GM08714 (cell line): Measurements from ENCODE around the gene MYL4.
"Not testable (repeated sequence)": the region's sequence is repeated elsewhere in the genome, so short reads cannot be mapped to it uniquely, and the experiment has no call there.

Experiments used
- H3K4me3 ChIP-seq: fragments of 200-500 bp; sonication (Bioruptor generic); 2 replicates; pipeline ENCODE4 v1.5.1; 2014; ENCODE audit warnings: mild to moderate bottlenecking, low read length, inconsistent platforms
- ZNF274 ChIP-seq: IDR thresholded peaks from 2 replicates; pipeline ENCODE4 v1.6.1; 2012; ENCODE audit warnings: mild to moderate bottlenecking, low read depth, low read length

The MYL4 gene

GRCh38 chr17:47208744-47209488, at the start of gene MYL4:
TSS of gene MYL4 (plus strand) at chr17:47209348. CDS start at chr17:47209423, 75 bp downstream.
- no peak within 1 kb of the TSS for H3K4me3 ChIP-seq
- no peak for TF ChIP-seq ZNF274

DNA sequence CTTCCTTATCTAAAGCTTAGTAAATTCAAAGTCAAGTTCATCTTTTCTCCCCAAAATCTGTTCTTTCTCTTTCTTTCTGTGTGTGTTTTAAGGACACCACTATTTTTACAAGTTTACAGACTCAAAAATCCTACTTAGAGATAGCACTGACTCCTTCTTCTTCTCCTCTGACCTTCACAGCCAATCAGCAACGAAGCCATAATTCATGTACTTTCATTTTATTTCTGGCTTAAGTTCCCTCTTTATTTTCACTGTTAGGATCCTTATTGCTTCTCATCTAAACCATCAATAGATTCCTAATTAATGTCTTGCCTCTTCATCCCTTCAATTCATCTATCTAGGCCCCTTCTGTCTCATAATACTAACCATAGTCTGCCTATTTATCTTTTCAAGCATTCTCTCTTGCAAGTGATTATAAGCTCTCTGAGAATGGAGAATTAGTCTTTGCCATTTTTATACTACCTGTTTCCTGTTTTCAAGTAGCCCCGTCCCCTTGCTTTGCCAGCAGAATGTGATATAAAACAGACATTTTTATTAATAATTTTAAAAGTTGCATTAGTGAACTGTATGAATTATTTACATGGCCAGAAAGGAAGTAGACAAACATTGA, 47.0 kb upstream of the MYL4 start:
- TF ChIP-seq ZNF274 = no peak
- H3K4me3 ChIP-seq = no peak overlapping the region

GRCh38 chr17:47164263-47164662, 44.9 kb upstream of the MYL4 start:
- no peak overlapping the region for H3K4me3 ChIP-seq
- no peak for TF ChIP-seq ZNF274

DNA sequence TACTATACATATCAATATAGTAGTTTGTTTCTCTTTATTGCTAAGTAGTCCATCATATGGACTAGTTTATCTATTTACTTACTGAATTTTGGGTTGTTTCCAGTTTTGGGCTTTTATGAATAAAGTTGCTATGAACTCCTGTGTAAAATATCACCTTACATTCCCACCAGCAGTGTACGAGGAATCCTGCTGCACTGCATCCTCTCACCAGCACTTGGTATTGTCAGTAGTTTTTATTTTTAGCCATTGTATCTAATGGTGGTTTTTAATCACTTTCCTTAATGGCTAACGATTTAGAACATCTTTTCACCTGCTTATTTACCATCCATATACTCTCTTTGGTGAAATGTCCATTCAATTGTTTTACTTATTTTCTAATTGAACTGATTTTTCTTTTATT, 44.0 kb upstream of the MYL4 start:
- no peak overlapping the region for H3K4me3 ChIP-seq
- no peak for TF ChIP-seq ZNF274

GRCh38 chr17:47166854-47167253, 42.3 kb upstream of the MYL4 start:
- not testable (repeated sequence) for H3K4me3 ChIP-seq

- H3K4me3 ChIP-seq = not testable (repeated sequence)
Observed at GRCh38 chr17:47168896-47169295, 40.3 kb upstream of the MYL4 start.

GRCh38 chr17:47170710-47171109, 38.4 kb upstream of the MYL4 start:
- no peak overlapping the region for H3K4me3 ChIP-seq
- TF ChIP-seq ZNF274 = no peak

- no peak overlapping the region for H3K4me3 ChIP-seq
- no peak for TF ChIP-seq ZNF274
Observed at GRCh38 chr17:47172696-47173565, 36.2 kb upstream of the MYL4 start.

- not testable (repeated sequence) for H3K4me3 ChIP-seq
Observed at GRCh38 chr17:47174823-47175222, 34.3 kb upstream of the MYL4 start.

DNA sequence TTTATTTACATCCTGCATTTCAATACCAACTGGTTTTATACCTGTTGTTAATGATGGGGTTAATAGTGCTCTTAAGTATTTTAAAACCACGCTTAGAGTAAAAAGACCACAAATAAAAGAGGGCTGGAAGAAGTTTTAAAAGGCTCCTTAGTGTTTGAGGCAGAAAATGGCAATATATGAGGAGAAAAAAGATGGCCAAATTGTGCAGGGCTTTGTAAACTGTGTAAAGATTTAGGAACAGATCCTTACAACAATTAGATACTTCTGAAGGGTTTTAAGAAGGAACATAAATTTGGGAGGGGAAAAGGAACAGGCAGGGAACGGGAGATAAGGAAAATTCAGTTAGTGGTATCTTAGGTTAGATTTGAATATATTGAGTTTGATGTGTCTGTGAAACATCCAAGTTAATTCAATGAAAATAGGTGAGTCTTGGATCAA, 32.7 kb upstream of the MYL4 start:
- H3K4me3 ChIP-seq = no peak overlapping the region
- TF ChIP-seq ZNF274 = no peak

- no peak for TF ChIP-seq ZNF274
- no peak overlapping the region for H3K4me3 ChIP-seq
Observed at GRCh38 chr17:47177261-47177660, 31.9 kb upstream of the MYL4 start.

- H3K4me3 ChIP-seq = no peak overlapping the region
- TF ChIP-seq ZNF274 = no peak
Observed at GRCh38 chr17:47179141-47179540, 30.0 kb upstream of the MYL4 start.

DNA sequence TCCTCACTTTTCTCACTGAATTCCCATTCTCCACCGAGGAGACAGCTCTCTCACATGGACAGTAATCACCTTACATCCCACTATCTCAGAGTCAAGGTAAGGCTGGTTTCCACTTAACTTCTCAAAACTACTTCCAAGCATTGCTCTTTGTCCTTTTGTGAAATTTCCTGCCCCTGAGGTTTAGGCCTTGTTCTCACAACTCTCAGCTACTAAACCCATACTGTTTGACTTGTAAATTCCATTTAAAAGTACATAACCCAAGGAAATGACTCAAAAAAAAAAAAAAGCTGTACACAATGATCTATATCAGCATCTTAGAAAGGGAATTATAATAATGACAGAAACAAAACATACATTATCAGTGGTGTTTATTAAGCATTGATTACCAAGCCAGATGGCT, 28.8 kb upstream of the MYL4 start:
- H3K4me3 ChIP-seq = no peak overlapping the region
- TF ChIP-seq ZNF274 = no peak

- not testable (repeated sequence) for H3K4me3 ChIP-seq
Observed at GRCh38 chr17:47180988-47181387, 28.2 kb upstream of the MYL4 start.

- TF ChIP-seq ZNF274 = no peak
- H3K4me3 ChIP-seq = no peak overlapping the region
Observed at GRCh38 chr17:47184681-47185080, 24.5 kb upstream of the MYL4 start.
